GM21360 (cell line): ENCODE results near the gene TPP2.

Source experiments
- ATAC-seq: cut with Tn5 transposase; IDR thresholded peaks from one replicate; pipeline ENCODE4 v1.9.1; 2021; ENCODE audit warnings: mild to moderate bottlenecking, moderate library complexity; ENCODE audit not compliant: unreplicated experiment

TPP2 gene

DNA sequence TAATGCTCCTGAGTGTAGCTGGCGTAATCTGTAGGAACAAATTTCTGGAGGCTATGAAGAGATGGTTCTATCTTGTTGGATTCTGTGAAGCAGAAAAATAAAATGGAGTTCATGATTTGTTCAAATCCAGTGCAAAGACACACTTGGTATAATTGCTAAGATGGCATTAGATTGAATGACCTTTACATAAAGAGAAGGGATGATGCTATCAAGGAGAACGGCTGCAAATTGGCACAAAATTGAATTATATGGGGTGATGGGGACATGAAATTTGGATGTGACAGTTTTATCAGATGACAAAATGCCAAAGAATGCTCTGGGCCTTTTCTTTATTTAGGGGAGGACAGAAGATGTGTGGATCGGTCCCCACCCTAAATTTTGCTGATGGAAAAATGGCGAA lies 94.1 kb downstream of the TPP2 start:
- no peak for ATAC-seq

DNA sequence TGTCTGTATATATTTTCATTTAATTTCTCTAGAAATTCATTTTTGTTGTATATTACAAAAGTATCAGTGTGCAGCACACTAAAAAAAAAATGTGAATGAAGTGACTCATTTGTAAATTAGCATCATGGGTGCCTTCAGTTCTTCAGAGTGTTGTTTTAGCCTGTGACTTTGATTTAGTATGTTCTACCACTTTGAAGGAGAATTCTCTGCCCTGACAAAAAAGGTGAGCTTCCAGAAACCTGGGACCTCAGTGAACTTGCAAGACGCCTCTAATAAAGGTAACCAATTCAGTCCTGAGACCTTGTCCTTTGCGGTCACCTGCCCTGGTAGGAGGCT lies 95.7 kb downstream of the TPP2 start:
- no peak for ATAC-seq

DNA sequence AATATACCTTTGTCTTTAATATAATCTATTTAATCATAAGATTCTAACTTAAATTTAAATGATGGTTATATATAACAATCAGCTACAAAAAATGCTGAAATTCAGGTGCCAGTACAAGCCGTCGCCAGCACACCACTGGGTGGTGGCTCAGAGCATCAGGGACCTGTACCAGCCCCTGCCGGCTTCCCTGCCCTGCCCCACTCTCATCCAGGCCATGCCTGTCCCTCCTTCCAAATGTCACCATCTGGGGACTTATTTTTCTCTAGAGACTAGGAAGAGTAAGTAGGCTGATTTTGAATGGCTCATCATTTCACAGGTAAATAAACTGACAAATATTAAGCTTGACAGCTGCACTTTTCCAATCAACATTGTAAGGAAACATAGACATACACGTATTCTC lies 96.5 kb downstream of the TPP2 start:
- ATAC-seq: no peak

DNA sequence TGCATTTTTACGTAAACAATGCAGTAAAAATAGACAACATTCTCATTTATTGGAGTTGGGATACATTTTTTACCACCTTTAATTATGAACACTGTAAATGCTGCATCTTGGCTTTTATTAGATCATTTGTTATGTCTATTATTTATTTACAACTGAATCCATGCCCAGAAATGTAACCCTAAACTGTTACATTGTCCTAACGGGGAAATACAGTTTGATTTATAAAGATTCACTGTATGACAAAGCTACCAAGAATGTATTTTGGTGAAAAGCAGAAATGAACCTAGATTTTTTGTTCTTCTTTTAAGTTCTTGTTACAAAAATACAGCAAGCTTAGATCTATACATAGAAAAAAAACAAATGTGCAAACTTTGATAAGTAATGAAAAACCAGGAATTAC lies 97.0 kb downstream of the TPP2 start:
- no peak for ATAC-seq

DNA sequence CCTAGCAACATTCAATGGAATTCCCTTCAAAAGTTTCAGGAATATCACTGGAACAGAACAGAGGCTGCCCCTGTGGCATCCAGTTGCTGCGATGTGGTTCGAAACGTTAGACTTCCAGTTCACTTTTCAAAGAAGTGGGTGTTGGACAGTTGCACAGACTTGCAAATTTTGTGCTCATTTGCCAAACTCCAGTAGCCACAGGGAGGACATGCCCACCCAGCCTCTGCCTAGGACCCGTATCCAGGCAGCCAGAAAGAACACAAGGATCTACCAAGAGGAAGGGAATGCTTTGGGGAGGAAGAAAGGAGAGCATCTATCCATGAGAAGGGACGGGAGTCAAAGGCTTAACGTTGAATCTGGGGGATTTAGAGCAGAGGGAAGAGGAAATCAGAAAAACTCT lies 98.2 kb downstream of the TPP2 start, which contains the start of gene METTL21C:
Gene METTL21C (minus strand): TSS at position 108 of the 400 bp plus-strand sequence. CDS start 546 bp downstream, outside the sequence.
- ATAC-seq: no peak

DNA sequence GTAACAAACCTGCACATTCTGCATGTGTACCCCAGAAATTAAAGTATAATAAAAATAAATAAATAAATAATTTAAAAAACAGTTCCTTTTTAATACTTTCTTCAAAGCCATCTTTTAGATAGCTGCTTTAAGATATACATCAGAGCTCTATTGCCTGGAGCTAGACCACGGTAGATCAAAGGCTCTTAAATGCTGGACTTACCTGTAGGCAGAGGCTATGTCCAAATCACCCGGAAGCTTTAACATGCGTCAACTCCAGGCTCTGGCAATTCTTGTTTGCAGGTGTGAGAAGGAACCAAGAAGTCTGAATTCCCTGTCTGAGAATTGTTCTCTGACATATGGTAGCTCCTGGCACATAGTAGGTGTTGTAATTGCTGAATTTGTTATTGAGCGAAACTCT lies 99.7 kb downstream of the TPP2 start:
- no peak for ATAC-seq

DNA sequence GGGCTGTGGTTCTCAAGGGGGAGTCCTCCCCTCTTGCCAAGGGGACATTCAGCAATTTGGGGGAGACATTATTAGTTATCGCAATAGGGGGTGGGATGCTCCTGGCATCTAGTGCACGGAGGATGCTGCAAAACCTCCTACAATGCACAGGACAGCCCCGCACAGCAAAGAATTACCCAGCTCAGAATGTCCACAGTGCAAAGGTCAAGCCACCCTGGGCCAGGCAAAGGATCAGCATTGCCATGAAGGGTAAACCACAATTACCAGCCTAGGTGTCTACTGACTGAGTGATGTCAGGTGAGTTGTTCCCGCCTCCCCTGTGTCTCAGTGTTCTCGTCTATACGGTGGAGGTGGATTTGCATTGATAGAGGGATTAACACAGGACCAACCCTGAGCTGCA lies 100.5 kb downstream of the TPP2 start:
- ATAC-seq: no peak

DNA sequence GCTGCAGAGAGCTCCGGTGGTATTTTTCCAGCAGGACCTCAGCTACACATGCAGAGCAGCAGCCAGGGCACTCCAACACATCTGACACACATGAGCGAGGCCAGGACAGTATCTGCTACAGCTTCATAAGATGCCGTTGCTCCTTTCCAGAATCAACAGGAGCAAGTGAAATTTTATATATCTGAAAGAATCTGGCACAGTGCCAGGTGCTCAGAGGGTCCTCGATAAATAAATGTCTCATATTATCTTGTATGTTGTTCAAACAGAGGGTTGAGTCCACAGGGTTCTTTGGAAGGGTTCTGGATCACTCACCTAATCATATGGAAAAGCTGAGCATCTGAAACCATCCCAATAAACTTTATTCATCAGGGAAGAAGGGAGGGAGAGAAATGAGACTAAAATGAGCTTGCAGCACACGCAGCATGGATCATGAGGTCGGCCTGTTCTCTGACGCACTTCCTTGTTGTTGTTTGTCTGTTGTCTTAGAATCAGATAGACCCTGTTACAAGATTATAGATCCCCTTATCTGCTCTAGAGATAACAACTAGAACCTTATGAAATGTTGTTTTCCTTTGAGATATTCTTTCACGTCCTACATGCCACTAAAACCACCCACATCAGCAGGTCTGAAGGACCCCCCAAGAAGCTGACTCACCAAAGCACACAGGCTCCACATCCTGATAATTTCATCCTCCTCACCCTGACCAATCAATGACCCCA lies 101.3 kb downstream of the TPP2 start:
- no peak for ATAC-seq

DNA sequence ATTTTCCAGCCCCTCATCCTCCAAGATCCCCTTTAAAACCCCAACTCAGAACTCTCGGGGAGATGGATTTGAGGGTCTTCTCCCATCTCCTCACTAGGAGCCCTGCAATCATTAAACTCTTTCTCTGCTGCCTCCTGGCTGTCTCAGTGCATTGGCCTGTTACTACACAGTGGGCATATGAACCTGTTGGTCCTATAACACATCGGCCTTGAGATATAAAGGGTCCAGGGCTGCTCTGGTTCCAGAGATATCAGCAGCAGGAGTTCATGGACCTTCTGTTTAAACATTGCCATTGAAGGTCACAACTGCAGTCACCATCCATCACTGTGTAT lies 101.8 kb downstream of the TPP2 start:
- no peak for ATAC-seq

DNA sequence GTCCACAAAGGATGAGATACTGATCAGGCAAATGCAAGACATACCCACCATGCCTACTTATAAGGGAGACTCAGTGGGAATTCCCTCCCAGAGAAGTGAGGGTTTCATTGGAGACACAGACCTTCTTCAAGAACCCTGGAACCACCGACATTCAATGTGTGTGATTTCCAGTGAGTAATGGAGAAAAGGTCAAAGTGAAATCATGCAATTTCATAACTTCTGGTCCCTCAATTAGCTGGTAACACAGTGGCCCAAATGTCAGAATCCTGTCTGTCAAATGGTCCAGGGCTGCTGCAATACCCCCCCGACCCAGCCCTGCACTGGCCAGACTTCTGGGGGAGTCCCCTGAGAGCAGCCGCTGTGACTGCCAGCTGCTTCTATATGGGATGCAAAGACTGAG lies 102.7 kb downstream of the TPP2 start:
- no peak for ATAC-seq

DNA sequence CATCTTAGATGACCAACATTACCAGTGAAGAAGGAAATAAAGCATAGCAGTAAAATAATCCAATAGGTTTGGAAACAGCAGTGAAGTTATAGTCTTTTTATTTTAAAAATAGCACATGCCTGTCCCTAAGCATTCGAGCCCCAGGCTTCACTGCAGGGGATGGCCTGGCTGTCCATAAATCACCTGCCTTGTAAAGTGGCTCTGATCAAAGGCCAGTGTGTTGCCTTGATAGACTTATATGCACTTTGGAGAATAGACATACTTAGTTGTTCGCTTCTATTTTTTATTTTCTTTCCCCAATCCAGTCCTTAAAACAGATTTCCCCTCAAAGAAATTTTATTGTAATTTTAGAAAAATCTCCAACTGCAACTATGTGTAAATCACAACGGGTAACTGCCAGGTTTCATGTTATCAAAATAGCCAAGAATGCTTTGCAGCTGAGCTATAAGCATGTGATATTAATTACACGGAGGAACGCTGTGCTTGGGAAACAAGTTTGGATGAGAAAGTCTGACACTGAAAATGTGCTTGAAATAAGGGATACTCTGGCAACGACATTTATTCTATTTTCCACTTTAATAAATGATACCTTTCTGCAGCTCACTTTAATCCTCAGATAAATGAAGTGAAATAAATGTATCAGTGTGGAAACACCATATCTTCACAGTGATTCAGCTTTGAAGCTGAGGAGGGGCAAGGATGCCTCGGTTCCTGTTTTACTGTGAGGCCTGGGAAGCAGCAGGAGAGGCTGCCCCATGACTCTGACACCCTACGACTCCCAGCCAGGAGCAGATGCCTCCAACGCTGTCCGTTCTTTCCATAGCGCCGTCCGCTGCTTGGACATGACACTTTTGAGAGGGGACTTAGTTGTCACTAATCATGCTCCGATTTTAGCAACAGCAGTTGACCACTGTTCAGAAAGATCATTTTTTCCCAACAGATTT lies 103.6 kb downstream of the TPP2 start:
- ATAC-seq: no peak

DNA sequence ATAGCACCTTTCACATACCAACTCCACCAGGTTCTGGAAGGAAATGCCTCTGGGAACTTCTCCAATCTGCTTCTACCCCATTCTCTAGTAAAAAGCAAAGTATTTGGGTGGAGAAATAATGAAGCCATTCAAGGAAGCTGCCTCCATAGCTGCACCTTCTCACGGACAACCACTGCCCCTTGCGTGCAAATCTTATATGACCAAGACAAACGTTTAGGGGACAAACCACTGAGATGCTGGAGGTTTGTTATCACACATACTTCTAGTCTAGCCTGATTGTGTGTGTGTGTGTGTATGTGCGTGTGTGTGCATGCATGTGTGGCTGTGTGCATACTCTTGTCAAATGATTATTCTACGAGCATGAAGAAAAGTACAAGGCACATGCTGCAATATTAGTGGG lies 104.5 kb downstream of the TPP2 start:
- ATAC-seq: no peak

DNA sequence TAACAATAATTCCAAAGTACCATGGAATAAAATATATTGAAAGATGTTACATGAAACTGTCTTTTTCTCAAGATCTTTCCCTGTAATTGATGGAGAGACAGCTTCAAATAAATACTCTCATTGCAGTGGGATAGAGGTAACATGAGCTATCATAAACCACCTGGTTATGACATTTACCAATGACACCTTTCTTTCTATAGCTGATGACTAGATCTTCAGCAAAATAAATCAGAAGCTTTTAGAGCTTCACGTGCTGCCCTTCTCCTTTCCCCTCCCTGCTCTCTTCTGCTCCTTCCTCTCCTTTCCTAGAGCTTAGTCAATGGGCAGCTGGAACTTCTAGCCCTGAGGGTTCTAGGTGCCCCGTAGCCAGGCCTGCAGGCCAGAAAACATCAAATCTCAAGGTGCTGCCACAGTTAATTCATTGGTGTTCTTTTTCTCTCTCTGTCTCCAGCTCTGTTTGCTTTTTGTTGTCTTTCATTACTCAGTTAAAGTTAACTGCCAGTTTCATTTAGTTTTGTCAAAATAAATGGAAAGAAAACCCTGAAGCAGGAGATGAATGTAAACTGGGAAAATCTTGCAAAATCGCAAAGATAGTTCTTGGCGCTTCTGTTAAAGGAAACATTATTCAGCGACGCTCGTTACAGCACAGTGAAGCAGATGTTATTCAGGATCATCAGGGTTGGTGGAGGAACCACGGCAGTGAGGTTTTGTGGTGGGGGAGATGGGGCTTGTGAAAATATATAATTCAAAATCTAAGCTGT lies 106.4 kb downstream of the TPP2 start:
- ATAC-seq: no peak

DNA sequence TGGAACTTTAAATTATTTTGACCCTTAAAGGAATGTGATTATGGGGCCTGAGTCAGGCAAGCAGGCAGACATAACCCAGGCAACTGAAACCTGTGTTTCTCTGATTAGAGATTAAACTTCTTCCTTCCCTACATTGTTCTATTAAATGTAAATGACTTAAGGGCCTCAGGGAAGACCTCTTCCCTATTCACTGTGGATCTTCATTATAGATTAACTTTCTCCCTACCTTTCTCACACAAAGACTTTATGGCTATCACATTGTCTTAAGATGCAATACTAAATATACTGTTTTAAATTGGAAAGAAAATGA lies 106.9 kb downstream of the TPP2 start:
- no peak for ATAC-seq

DNA sequence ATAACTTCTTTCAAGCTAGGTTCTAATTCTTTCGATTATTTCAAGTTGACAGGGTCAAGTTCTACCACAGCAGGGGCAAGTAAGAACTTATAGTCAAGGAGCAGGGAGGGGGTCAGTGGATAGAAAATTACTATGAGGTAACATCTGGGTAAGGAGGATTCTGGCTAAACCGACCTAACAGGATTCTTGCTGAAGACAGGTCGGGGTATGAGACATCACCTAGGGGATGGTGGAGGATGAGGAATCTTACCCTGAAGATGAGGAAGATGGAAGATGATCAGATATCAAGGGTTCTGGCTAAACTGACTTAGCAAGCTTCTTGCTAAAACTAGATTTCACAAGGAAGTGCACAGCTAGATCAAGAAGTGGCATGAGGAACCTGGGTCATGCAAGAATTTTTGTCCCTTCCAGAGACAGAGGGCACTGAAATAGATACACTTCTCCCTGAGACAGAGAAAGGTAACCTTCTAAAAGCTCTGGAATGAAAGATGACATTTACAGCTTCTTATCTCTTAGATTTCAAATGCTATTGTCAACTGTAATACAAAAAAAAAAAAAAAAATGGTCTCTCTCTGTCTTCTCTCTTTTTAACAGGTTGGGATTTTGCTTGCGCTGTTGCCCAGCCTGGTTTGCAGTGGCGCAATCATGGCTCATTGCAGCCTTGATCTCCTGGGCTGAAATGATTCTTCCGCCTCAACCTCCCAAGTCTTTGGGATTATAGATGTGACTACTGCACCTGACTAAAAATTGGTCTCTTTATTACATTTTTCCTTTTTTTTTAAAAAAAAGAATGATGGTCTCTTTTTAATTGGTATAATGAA lies 107.7 kb downstream of the TPP2 start:
- ATAC-seq: no peak

DNA sequence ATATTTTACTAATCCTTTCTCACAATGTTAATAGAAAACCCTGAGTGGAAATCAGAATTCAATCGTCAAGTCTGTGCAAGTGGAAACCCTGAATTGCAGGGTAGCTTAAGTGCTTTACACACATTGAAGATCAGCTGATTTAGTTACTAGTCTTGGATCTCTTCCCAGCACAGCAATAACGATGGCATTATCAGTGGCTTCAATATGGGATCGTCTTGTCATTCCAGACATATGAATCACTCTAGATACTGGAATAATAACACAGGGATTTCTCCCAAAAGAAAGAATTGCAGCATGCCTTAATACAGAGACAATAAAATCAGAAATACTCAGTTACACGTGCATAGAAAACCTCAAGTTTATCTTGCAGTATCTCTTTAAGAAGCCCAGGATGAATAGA lies 110.7 kb downstream of the TPP2 start:
- ATAC-seq: no peak

DNA sequence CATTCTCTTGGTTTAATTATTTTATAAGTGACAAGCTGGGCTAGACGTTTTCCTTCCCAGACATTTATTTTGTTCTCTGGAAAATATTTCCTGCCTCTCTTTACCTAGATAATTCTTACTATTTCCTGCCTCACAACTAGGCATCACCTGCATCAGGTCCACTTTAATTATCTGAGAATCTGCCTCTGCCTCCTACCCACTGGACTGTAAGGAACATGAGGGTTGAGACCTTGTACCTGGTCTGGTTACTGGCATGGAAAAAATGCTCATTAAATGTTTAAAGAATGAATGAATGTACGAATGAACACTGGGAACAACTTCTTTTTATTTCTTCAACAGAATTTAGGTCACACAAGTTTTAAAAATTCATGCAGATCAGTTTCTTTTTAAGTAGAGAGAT lies 111.4 kb downstream of the TPP2 start:
- no peak for ATAC-seq

DNA sequence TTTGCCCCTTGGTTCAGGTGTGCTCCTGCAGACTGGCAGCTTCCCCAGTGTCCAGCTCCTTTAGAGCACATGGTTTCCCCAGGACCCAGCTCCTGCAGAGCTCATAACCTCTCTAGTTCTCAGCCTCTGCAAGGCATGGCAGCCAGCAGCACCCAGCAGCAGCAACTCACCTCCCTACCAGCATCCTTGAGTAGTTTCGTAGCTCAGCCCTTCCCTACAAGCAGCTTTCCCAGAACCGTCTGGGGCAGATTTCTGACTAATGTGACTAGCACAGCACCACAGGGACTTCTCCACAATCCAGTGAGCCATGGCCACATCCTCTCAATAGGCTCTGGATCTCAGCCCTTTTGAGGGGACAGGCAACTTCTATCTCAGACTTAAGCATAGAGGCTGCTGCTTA lies 112.2 kb downstream of the TPP2 start:
- no peak for ATAC-seq

DNA sequence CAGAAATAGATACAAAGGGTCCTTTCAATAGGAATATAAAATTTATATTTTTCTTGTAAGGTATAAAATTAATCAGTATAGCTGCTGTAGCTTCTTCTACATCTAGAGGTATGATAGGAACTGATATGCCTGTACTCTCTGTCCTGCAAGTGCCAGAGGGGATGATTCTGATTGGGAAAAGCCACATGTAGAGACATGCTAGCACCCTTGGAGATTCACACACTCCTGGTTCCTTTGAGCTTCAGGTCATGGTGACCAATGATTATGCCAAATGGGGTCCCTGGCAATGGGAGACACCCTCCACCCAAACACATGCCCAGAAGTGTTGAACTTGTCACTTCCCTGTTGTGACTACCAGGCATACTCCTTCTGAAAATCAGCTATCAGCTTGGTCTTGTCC lies 112.8 kb downstream of the TPP2 start:
- no peak for ATAC-seq

DNA sequence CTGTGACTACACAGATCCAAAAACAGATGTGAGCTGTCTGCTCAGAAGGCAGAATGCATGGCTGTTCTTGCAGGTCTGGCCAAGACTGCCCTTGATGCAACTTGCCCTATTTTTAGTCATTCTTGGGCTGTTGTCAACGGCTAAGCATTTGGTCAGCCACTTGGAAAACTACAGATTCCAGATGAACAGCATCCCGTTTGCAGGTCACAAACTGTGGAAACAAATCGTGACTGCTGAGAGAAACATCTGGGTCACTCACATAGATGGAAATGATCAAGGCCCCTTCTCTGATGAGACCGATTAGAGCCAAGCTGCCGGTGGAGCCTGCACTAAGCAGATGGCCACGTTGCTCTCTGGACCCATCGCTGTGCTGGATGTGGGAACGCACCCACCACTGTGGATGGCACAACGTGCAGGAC lies 113.5 kb downstream of the TPP2 start:
- ATAC-seq: no peak

DNA sequence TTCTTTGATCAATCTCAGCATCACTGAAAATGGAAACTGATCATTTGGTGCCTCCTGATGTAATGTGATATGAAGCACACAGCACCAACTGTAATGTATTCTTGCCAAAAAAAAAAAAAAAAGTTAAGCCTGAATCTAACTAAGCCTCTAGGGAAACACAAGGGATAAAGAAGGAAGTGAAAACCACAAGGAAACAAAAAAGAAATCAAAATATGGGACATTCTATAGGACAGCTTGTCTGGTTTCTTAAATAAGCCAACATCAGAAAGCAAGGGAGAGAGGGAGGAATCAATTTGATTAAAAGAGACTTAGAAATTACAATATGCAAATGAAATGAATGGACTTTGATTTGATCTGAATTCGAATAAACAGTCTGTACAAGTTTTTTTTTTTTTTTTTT lies 118.7 kb downstream of the TPP2 start:
- ATAC-seq: no peak
